Uterus (tissue), 2 donors: ENCODE results near the gene SUDS3.

Experiments
- CTCF ChIP-seq, 4 experiments: fragments of 200-600 bp in 2 of 4; fragments of 450-650 bp in 2 of 4; sonication (generic) in 2 of 4; IDR thresholded peaks; one replicate each; pipeline ENCODE4 v1.5.1; 2016 to 2019; ENCODE audit warnings: antibody characterized with exemption in 4 of 4, mild to moderate bottlenecking in 2 of 4, moderate library complexity in 1 of 4
- POLR2A ChIP-seq, 2 donors: fragments of 450-650 bp; IDR thresholded peaks; one replicate each; pipeline ENCODE4 v1.6.1; 2016; ENCODE audit warnings: antibody characterized with exemption in 2 of 2, mild to moderate bottlenecking in 1 of 2, moderate library complexity in 1 of 2

- TF ChIP-seq CTCF (IDR thresholded peaks at IDR 0.05) (no peak), POLR2A (IDR thresholded peaks at IDR 0.05) (no peak)
Measured at GRCh38 chr12:118347916-118348315, 28.4 kb upstream of the SUDS3 start.
